GM19023 (cell line): ENCODE data around the gene ZNF747.

Source experiments
- ATAC-seq: cut with Tn5 transposase; IDR thresholded peaks from one replicate; pipeline ENCODE4 v1.9.1; 2021; ENCODE audit warnings: mild to moderate bottlenecking, moderate library complexity; ENCODE audit not compliant: unreplicated experiment

Gene ZNF747

DNA sequence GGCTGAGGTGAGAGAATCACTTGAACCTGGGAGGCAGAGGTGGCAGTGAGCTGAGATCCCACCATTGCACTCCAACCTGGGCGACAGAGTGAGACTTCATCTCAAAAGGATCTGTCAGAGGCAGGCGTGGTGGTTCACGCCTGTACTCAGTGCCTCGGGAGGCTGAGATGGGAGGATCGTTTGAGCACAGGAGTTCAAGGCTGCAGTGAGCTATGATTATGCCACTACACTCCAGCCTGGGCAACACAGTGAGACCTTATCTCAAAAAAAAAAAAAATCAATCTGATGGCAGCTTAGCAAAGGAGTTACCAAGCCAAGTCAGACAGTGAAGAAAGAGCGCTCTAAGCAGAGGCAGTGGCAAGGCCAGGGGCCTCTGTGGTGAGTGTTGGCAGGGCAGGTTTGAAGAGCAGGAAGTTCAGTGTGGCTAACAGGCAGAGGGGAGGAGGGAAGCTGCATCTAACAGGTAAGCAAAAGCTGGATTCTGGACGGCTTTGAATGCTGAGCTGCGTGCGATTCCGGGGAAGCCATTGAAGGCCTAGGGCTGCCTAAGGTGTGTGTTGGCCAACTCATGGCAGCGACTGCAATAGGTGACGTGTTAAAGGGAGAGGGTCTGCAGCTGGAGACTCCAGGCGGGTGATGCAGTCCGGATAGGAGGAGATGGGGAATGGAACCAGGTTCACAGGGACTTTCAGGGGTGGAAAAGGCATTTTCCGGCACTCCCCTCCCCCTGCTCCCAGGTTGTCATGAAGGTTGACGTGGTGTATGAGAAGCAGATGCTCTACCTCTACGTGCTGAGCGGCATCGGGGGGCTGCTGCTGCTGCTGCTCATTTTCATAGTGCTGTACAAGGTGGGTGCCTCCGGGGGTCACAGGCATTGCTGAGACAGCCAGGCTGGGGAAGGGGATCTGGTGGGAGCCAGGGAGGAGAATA lies 15.3 kb downstream of the ZNF747 start:
- no peak for ATAC-seq

DNA sequence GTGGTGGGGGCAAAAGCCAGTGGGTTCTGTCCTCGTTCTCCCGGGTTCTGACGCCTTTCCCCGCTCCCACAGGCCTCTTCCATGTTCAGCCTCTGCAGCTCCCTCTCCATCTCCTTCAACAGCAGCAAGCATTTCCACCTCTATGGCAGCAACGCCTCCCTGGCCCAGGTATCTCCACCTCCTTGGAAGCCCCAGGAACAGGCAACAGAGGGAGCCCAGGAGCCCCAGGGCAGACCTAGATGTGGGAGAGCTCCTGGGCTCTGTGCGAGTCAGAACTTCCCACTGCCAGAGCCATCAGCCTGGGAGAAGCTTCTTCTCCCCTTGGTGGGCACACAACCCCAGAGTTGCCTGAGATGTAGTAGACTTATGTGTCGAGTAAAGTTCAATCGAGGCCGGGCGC lies 16.1 kb downstream of the ZNF747 start:
- no peak for ATAC-seq

DNA sequence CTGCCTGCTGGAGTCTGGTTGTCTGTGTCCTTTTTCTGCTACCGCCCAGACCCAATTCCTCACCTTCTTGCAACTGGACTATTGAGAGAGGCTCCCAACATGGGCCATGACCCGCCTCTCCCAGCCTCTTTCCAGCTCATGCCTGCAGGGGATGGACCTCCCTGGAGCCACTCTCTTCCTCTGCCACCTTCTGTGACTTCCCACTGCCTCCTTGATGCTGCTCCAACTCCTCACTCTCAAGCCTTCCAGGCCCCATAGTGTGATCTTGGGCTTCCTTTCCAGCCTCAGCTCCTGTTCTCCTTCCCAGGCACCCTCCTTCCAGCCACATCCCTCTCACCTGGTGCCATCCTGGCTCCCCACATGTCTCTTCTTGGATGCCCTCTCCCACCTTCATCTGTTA lies 19.4 kb downstream of the ZNF747 start:
- ATAC-seq, result no peak

DNA sequence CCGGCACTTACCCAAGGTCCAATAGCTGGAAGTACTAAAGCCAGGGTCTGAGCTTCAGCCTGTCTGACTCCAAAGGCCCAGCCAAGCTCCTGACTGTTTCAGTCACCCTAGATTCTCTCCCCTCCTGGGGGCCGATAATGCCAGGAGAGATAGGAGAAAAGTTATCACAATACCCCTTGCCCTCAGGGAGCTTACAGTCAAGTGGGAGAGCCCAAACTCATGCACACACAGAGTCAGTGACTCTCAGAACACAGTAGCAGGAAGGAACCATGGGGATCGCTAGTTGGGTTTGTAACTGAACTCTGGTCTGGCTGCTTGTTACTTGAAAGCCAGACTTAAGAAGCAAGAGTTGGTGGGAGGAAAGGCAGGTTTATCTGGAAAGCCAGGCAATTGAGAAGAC lies 23.1 kb downstream of the ZNF747 start:
- no peak for ATAC-seq

DNA sequence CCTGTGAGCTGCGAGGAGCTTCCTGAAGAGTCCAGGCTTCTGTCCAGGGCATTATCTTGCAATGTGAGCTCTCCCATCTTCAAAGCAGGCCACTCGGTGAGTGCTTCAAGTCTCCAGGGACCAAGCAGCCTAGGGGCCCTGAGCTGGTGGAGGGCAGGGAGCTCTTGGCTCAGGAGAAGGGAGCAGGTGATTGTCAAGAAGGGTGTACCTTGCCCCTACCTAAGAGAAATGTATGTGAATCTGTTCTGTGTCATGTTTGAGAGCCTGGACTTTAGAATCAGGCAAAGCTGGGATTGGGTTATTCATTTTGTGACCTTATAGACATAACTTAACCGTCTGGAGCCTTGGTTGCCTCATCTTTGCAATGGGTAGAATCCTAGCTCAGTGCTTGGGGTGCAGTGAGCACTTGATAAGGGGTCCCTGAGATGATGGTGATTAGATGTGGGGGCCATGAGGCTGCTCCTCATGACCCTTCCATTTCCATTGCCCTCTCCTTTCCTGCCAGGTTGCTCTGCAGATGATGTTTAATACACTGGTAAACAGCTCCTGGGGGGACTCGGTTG lies 24.2 kb downstream of the ZNF747 start:
- no peak for ATAC-seq

DNA sequence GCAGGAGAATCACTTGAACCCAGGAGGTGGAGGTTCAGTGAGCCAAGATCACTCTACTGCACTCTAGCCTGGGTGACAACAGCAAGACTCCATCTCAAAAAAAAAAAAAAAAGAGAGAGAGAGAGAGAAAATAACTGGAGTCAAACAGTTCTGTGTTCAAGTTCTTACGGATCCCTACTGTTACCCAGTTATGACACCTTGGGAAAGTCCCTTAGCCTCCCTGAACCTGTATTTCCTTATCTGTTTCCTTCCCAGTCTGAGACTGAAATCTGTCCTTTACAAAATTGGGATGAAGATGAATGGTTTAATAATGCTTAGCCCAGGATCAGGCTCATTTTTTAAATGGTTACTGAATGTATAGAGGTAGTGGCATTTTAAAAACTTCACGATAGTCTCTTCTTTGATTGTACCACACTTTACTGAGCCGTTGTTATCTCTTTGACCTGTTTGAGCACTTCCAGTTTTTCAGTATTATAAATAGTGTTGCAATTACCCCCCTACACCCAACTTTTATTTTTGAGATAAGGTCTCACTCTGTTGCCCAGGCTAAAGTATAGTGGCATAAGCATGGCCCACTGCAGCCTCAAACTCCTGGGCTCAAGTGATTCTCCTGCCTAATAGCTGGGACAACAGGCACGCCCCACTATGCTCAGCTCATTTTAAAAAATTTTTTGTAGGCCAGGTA lies 25.4 kb downstream of the ZNF747 start:
- no peak for ATAC-seq

DNA sequence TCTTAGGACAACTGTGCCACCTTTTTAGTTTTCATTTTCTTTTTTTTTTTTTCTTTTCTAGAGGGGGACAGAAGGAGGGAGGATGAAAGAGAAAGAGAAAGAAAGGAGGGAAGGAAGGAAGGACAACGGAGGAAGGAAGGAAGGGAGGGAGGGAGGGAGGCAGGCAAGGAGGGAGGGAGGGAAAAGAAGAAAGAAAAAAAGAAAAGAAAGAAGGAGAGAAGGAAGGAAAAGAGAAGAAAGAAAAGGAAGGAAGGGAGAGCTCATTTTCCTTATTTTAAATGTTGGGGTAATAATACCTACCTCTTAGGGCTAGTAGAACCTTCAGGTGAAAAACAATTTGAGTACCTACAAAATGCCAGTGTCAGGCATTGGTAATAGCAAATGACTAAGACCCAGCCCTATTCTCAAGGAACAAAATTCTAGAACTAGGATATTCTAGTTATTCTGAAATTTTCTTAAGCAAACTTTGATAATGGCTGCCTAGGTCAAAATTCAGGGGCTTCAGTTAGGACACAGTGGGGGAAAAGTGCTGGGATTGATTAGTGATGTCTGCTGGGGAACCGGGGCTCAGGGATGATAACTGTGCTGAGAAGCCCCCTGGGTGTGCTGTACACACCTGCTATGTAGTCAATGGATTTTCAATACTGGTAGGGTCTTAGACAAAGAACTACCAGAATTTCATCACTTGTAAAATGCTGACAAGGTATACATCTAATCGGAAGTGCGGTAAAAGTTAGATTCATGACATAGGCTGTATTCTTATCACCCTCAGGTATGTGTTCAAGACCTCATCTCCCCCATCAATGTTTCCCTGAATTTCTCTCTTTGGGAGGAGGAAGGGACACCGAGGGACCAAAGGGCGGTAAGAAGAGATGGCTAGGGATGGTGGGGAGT lies 31.0 kb downstream of the ZNF747 start:
- no peak for ATAC-seq

DNA sequence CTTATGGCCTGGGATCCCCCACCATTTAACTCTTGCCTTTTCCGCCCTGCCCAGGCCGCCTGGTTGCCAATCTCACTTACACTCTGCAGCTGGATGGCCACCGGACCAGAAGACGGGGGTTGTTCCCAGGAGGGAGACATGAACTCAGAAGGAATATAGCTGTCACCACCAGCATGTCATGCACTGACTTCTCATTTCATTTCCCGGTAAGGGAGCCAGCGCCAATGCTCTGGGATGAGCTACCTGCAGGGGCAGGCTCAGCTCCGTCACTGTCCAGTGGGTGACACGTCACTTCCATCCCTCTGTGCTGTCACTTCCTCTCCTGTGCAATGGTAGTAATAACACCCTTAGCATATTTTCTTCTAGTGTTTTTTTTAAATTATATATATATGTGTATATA lies 35.4 kb downstream of the ZNF747 start:
- ATAC-seq, result no peak

DNA sequence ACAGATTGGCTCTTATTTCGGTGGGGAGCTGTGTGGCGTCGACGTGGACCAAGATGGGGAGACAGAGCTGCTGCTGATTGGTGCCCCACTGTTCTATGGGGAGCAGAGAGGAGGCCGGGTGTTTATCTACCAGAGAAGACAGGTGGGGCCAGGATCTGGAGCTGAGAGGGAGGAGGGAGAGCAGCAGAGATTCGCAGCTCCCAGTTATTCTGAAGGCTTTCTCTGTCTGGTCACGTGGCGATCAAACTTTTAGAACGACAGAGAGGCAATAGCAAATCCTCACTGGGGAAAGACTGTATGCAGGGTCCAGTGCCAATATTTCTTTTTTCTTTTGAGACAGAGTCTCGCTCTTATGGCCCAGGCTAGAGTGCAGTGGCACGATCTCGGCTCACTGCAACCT lies 39.9 kb downstream of the ZNF747 start:
- ATAC-seq, result no peak

DNA sequence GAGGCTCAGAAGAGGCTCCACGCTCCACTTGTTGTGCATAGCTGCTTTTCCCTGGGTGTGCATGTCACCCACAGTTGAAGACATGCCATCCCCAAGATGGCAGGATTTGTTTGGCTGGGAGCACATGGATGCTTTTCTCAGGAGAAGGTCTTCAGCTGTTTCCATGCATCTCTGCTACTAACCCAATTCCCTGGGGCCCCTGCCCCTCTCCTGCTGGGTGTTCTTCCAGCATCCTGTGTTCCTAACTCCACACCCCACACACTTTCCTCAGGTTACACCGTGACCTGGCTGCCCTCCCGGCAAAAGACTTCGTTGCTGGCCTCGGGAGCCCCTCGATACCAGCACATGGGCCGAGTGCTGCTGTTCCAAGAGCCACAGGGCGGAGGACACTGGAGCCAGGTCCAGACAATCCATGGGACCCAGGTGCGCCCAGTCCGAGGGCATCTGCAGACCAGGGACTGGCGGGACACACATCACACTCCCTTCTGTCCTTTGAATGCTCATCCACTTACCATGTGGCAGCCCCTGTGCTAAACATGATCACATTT lies 40.6 kb downstream of the ZNF747 start:
- no peak for ATAC-seq

DNA sequence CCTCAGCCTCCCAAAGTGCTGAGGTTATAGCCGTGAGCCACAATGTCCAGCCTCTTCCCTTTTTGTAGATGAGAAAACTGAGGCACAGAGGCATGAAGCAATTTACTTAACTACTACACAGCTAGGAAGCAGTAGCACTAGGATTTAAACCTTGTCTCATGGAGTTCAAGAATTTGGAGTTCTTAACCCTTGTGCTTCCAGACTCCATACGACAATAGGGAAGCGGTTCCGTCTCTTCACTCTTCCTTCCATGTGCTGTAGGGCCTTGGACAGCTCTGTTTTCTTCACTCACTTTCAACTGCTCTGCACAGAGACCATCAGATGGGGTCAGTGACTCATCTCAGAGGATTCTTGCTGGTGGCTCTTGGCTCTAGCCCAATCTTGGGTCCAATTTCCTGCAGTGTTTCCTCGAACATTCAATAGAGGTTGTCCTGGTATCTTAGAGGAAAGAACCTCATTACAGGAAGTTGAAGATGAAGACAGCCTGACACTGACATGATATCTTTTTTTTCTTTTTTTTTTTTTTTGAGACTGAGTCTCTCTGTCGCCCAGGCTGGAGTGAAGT lies 42.8 kb downstream of the ZNF747 start:
- no peak for ATAC-seq

DNA sequence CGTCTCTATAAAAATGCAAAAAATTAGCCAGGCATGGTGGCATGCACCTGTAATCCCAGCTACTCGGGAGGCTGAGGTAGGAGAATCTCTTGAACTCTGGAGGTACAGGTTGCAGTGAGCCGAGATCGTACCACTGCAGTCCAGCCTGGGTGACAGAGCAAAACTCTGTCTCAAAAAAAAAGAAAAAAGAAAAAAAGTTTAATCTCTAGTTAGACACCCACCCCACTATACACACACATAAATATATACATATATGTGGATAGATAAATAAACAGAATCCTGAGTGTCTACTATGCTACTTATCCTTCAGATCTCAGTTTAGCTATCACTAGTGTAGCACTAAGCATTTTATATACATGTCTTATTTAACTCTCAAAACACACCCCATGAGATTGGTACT lies 43.4 kb downstream of the ZNF747 start:
- ATAC-seq, result no peak

DNA sequence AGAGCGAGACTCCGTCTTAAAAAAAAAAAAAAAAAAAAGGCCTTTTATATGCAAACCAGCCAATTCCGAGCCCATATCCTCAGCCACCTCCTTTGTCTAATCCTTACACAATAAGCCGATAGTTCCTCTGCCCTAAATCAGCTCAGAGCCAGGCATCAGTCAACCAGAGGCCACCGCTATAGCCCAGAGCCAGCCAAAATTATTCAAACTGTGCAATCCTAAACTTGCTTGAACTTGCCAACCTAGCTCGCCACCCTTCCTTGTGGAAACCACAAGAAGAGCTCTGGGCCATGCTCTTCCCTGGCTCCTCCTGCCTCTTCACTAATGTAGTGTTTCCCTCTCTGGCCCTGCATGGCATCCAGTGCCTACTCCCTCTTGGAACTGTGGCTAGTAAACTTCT lies 44.4 kb downstream of the ZNF747 start:
- no peak for ATAC-seq

DNA sequence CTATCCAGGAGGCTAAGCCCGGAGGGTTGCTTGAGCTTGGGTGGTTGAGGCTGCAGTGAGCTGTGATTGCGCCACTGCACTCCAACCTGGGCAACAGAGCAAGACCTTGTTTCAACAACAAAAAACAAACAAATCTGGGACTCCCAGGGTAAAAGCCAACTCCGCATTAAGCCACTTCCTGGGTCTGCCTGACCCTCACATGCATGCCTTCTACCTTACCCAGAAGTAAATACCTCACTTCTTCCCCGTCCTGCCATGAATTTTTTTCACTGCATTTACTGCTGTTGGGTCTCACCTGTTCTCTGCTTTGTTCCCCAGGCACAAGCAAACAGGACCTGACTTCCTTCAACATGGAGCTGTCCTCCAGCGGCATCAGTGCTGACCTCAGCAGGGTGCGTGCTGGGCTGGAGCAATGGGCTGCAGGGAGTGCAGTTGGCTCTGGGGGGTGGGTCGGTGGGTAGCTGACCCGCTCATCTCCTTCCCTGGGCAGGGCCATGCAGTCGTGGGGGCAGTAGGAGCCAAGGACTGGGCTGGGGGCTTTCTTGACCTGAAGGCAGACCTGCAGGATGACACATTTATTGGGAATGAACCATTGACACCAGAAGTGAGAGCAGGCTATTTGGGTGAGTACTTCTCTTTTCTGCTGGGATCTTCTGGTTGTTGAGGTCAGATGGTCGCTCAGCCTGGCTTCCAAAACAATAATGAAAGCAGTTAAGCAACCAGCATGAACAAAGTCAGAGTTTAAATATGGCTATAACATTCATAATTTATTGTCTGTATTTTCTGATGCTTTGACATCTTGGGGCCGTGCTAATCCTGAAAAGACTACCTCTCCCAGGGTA lies 45.7 kb downstream of the ZNF747 start:
- ATAC-seq, result no peak

DNA sequence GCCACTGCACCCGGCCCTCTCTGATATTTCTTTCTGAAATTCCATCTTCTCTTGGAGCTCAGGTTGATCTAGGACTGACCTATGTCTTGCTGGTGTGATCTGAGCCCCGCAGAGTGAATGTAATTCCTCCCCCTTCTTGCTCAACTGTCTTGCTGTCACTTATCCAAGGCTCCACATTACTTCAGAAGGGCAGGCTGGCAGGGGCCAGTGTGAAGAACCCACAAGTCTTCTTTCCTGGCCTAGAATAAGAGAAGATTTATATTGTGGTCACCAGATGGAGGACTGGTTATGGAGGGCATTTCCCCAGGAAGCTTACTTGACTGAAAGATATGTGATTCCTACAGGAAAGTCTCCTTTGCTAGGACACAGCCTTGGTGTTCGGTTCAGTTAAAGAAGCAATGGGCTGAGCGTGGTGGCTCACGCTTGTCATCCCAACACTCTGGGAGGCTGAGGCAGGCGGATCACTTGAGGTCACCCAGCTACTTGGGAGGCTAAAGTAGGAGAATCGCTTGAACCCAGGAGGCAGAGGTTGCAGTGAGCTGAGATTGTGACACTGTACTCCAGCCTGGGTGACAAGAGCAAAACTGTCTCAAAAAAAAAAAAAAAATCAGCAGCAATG lies 48.7 kb downstream of the ZNF747 start:
- ATAC-seq, result no peak

DNA sequence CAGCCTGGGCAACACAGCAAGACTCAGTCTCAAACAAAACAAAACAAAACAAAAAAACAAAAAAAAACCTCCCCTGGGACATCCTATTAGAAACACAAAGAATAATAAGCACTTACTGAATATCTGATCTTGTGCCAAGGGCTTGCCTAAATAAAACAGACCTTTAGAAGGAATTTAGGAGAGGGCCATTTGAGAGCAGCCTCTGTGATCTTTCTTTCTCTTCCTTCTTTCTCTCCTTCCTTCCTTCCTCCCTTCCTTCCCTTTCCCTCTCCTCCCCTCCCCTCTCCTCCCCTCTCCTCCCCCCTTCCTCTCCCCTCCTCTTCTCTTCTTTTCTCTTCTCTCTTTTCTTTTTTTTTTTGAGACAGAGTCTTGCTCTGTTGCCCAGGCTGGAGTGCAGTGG lies 49.8 kb downstream of the ZNF747 start:
- ATAC-seq, result no peak

DNA sequence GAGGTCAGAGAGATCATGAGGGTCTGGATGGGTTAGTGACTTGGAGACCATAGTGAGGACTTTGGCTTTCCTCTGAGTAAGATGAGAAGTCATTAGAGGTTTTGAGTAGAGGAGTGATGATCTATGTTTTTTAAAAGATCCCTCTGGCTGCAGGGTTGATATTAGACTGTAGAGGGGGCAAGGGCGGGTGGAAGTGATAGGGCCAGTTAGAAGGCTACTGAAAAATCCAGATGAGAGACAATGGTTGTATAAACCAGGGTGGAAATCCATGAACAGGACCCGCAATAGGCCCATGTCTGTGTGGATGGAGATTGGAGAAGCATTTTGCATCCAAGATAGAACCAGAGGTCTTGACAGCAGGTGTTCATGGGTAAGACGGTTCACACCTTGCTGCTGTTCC lies 52.3 kb downstream of the ZNF747 start:
- no peak for ATAC-seq

DNA sequence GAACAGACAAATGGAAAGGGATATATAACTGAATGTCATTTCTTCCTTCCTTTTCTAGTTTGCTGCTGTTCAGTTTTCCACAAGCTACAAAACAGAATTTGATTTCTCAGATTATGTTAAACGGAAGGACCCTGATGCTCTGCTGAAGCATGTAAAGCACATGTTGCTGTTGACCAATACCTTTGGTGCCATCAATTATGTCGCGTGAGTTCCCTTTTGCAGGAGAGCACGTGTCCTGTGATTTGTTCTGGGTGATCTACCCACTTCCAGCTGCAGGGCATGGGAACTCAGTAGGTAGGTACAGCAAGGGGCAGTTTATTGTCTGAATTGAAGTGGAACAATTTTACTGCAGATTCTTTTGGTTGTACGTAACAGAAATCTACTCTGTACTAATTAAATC lies 53.3 kb downstream of the ZNF747 start:
- no peak for ATAC-seq
